Epithelial cell of esophagus (primary cell): ENCODE measurements around the gene PRSS33.

Experiments used
- DNase-seq: peaks from one replicate; pipeline ENCODE4 v3.0.0; 2010; ENCODE audit warnings: low read depth
- H3K4me3 ChIP-seq: 2 replicates; pipeline ENCODE4 v1.5.1; 2011; ENCODE audit warnings: mild to moderate bottlenecking, low read length, control low read depth
- CTCF ChIP-seq: IDR thresholded peaks from 2 replicates; pipeline ENCODE4 v1.5.1; 2011; ENCODE audit warnings: low read depth, mild to moderate bottlenecking, low read length, control low read depth, inconsistent platforms; ENCODE audit not compliant: insufficient read depth; ENCODE audit errors: missing control alignments

The PRSS33 gene

GRCh38 chr16:2775131-2775716 lies 12.1 kb downstream of the PRSS33 start:
- no peak for DNase-seq
- no peak for TF ChIP-seq CTCF
- peak overlapping the region; percentile 92 for H3K4me3 ChIP-seq

GRCh38 chr16:2774161-2774891 lies 13.0 kb downstream of the PRSS33 start:
- H3K4me3 ChIP-seq, result no peak overlapping the region
- no peak for TF ChIP-seq CTCF
- DNase-seq, result no peak

GRCh38 chr16:2773188-2773968 lies 14.0 kb downstream of the PRSS33 start:
- H3K4me3 ChIP-seq, result no peak overlapping the region
- DNase-seq, result peak; percentile 53
- TF ChIP-seq CTCF, result no peak

- no peak for DNase-seq
- H3K4me3 ChIP-seq, result no peak overlapping the region
- no peak for TF ChIP-seq CTCF
These were observed 15.6 kb downstream of the PRSS33 start for GRCh38 chr16:2771496-2772402.

- TF ChIP-seq CTCF, result peak; percentile 17
- H3K4me3 ChIP-seq, result no peak overlapping the region
- peak; percentile 23 for DNase-seq
These were observed 17.1 kb downstream of the PRSS33 start for GRCh38 chr16:2770057-2770951.
